HepG2 (cell line): ENCODE results near the gene SLC25A28. TPM values are rescaled to one million over a fixed set of nuclear protein-coding genes. Genes with fewer than 3 reads are reported as not detected.

ENCODE experiments used
- BRD4 ChIP-seq: sonication (generic); formaldehyde crosslinking; IDR thresholded peaks from 2 replicates; pipeline ENCODE4 v1.4.0; 2020; ENCODE audit warnings: missing genetic modification reagents
- CCDC6 ChIP-seq: sonication (generic); formaldehyde crosslinking; IDR thresholded peaks from 2 replicates; pipeline ENCODE4 v1.8.1; 2022; ENCODE audit warnings: mild to moderate bottlenecking, missing genetic modification reagents, moderate library complexity
- MBD4 ChIP-seq: IDR thresholded peaks from 2 replicates; pipeline ENCODE4 v1.6.1; 2012; ENCODE audit warnings: low read length, inconsistent platforms, borderline replicate concordance
- MXD4 ChIP-seq: IDR thresholded peaks from 2 replicates; pipeline ENCODE4 v1.6.1; 2016; ENCODE audit warnings: mild to moderate bottlenecking, missing biosample characterization, missing genetic modification reagents
- NR2F2 ChIP-seq: IDR thresholded peaks from 2 replicates; pipeline ENCODE4 v1.6.1; 2012; ENCODE audit warnings: low read depth, inconsistent platforms, borderline replicate concordance
- SOX5 ChIP-seq: IDR thresholded peaks from 2 replicates; pipeline ENCODE4 v1.6.1; 2016; ENCODE audit warnings: borderline replicate concordance
- ZNF205 ChIP-seq: IDR thresholded peaks from 2 replicates; pipeline ENCODE4 v1.6.1; 2018; ENCODE audit warnings: missing biosample characterization, missing genetic modification reagents
- ZNF878 ChIP-seq: sonication (generic); formaldehyde crosslinking; IDR thresholded peaks from 2 replicates; pipeline ENCODE4 v1.8.1; 2023; ENCODE audit warnings: mild to moderate bottlenecking, missing genetic modification reagents, moderate library complexity
- polyA plus RNA-seq, 8 experiments: library from polyadenylated mRNA; depleted of rRNA in 3 of 8; stranded (reverse) in 7 of 8; unstranded in 1 of 8; fragments of >200 nt; fragmentation: Illumina TruSeq in 4 of 8; extraction: Trizol in 4 of 8; gene quantifications; 2 replicates each; pipeline versions ENCODE4 v1.2.1 to v1.2.3, GENCODE V29; 2011 to 2016; ENCODE audit warnings: low read depth in 4 of 8, missing spikeins in 1 of 8, mixed read lengths in 1 of 8; ENCODE audit not compliant: insufficient read depth in 1 of 8
- total RNA-seq, 5 experiments: library from RNA; depleted of rRNA; stranded (reverse); fragments of >200 nt; fragmentation: Illumina TruSeq; extraction: Trizol; gene quantifications; 2 replicates each; pipeline ENCODE4 v1.2.3, GENCODE V29; 2016; ENCODE audit warnings: low read depth in 1 of 5
- TF ChIP-seq, protein P1 (sequence below): sonication (generic); formaldehyde crosslinking; IDR thresholded peaks from 2 replicates; pipeline ENCODE4 v1.4.0; 2020; ENCODE audit warnings: mild to moderate bottlenecking, missing genetic modification reagents
- TF ChIP-seq, protein P2 (sequence below): sonication (generic); formaldehyde crosslinking; conservative IDR thresholded peaks from 2 replicates; pipeline ENCODE4 v1.4.0; 2020; ENCODE audit warnings: mild to moderate bottlenecking, missing genetic modification reagents, moderate library complexity
- TF ChIP-seq, protein P3 (sequence below): sonication (generic); formaldehyde crosslinking; IDR thresholded peaks from 2 replicates; pipeline ENCODE4 v1.8.1; 2023; ENCODE audit warnings: mild to moderate bottlenecking, inconsistent platforms, moderate library complexity, missing genetic modification reagents, borderline replicate concordance
- TF ChIP-seq, protein P4 (sequence below): sonication (generic); formaldehyde crosslinking; IDR thresholded peaks from 2 replicates; pipeline ENCODE4 v1.4.0; 2020; ENCODE audit warnings: missing genetic modification reagents
- TF ChIP-seq, protein P5 (sequence below): sonication (generic); formaldehyde crosslinking; IDR thresholded peaks from 2 replicates; pipeline ENCODE4 v1.4.0; 2020; ENCODE audit warnings: missing genetic modification reagents
- TF ChIP-seq, protein P6 (sequence below): sonication (generic); formaldehyde crosslinking; conservative IDR thresholded peaks from 2 replicates; pipeline ENCODE4 v1.8.1; 2023; ENCODE audit warnings: missing genetic modification reagents

Gene SLC25A28
- total and polyA plus RNA-seq, 2 of the 13 experiments (the other 11 are each of a cell fraction or from before 2014, with no cell fraction given): 15.2 to 41.0 TPM

DNA sequence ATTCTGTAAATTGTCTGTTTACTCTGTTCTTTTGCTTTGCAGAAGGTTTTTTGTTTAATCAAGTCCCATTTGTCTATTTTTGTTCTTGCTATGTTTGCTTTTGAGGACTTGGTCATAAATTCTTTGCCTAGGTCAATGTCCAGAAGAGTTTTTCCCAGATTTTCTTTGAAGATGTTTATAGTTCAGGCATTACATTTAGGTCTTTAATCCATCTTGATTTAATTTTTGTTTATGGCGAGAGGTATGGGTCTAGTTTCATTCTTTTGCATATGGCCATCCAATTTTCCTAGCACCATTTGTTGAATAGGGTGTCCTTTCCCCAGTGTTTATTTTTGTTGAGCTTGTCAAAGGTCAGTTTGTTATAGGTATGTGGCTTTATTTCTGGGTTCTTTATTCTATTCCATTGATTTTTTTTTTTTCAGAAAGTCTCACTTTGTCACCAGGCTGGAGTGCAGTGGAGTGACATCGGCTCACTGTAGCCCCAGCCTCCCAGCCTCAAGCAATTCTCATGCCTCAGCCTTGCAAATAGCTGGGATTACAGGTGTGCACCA lies 27.4 kb upstream of the SLC25A28 start (continued):
- TF ChIP-seq, protein P1, sequence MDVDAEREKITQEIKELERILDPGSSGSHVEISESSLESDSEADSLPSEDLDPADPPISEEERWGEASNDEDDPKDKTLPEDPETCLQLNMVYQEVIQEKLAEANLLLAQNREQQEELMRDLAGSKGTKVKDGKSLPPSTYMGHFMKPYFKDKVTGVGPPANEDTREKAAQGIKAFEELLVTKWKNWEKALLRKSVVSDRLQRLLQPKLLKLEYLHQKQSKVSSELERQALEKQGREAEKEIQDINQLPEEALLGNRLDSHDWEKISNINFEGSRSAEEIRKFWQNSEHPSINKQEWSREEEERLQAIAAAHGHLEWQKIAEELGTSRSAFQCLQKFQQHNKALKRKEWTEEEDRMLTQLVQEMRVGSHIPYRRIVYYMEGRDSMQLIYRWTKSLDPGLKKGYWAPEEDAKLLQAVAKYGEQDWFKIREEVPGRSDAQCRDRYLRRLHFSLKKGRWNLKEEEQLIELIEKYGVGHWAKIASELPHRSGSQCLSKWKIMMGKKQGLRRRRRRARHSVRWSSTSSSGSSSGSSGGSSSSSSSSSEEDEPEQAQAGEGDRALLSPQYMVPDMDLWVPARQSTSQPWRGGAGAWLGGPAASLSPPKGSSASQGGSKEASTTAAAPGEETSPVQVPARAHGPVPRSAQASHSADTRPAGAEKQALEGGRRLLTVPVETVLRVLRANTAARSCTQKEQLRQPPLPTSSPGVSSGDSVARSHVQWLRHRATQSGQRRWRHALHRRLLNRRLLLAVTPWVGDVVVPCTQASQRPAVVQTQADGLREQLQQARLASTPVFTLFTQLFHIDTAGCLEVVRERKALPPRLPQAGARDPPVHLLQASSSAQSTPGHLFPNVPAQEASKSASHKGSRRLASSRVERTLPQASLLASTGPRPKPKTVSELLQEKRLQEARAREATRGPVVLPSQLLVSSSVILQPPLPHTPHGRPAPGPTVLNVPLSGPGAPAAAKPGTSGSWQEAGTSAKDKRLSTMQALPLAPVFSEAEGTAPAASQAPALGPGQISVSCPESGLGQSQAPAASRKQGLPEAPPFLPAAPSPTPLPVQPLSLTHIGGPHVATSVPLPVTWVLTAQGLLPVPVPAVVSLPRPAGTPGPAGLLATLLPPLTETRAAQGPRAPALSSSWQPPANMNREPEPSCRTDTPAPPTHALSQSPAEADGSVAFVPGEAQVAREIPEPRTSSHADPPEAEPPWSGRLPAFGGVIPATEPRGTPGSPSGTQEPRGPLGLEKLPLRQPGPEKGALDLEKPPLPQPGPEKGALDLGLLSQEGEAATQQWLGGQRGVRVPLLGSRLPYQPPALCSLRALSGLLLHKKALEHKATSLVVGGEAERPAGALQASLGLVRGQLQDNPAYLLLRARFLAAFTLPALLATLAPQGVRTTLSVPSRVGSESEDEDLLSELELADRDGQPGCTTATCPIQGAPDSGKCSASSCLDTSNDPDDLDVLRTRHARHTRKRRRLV (CRISPR knock-in tag): no peak
- TF ChIP-seq, protein P2, sequence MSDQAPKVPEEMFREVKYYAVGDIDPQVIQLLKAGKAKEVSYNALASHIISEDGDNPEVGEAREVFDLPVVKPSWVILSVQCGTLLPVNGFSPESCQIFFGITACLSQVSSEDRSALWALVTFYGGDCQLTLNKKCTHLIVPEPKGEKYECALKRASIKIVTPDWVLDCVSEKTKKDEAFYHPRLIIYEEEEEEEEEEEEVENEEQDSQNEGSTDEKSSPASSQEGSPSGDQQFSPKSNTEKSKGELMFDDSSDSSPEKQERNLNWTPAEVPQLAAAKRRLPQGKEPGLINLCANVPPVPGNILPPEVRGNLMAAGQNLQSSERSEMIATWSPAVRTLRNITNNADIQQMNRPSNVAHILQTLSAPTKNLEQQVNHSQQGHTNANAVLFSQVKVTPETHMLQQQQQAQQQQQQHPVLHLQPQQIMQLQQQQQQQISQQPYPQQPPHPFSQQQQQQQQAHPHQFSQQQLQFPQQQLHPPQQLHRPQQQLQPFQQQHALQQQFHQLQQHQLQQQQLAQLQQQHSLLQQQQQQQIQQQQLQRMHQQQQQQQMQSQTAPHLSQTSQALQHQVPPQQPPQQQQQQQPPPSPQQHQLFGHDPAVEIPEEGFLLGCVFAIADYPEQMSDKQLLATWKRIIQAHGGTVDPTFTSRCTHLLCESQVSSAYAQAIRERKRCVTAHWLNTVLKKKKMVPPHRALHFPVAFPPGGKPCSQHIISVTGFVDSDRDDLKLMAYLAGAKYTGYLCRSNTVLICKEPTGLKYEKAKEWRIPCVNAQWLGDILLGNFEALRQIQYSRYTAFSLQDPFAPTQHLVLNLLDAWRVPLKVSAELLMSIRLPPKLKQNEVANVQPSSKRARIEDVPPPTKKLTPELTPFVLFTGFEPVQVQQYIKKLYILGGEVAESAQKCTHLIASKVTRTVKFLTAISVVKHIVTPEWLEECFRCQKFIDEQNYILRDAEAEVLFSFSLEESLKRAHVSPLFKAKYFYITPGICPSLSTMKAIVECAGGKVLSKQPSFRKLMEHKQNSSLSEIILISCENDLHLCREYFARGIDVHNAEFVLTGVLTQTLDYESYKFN (CRISPR knock-in tag): peak; percentile 90
- no peak for TF ChIP-seq ZNF205 (CRISPR knock-in tag)
- no peak for TF ChIP-seq BRD4 (CRISPR knock-in tag)
- TF ChIP-seq MXD4 (CRISPR knock-in tag): no peak
- TF ChIP-seq NR2F2: 0 out of 2 replicates have a peak, but pooled peaks have one; percentile 36
- TF ChIP-seq, protein P3, sequence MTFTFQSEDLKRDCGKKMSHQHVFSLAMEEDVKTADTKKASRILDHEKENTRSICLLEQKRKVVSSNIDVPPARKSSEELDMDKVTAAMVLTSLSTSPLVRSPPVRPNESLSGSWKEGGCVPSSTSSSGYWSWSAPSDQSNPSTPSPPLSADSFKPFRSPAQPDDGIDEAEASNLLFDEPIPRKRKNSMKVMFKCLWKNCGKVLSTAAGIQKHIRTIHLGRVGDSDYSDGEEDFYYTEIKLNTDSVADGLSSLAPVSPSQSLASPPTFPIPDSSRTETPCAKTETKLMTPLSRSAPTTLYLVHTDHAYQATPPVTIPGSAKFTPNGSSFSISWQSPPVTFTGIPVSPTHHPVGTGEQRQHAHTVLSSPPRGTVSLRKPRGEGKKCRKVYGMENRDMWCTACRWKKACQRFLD (CRISPR knock-in tag): no peak
- TF ChIP-seq, protein P4, sequence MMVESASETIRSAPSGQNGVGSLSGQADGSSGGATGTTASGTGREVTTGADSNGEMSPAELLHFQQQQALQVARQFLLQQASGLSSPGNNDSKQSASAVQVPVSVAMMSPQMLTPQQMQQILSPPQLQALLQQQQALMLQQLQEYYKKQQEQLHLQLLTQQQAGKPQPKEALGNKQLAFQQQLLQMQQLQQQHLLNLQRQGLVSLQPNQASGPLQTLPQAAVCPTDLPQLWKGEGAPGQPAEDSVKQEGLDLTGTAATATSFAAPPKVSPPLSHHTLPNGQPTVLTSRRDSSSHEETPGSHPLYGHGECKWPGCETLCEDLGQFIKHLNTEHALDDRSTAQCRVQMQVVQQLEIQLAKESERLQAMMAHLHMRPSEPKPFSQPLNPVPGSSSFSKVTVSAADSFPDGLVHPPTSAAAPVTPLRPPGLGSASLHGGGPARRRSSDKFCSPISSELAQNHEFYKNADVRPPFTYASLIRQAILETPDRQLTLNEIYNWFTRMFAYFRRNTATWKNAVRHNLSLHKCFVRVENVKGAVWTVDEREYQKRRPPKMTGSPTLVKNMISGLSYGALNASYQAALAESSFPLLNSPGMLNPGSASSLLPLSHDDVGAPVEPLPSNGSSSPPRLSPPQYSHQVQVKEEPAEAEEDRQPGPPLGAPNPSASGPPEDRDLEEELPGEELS (CRISPR knock-in tag): peak; percentile 15; the same call in 1 of the 2 replicates
- TF ChIP-seq MBD4: no peak
- no peak for TF ChIP-seq ZNF878
- TF ChIP-seq CCDC6 (CRISPR knock-in tag): no peak
- TF ChIP-seq SOX5 (CRISPR knock-in tag): peak; percentile 17; the same call in 1 of the 2 replicates
- TF ChIP-seq, protein P5, sequence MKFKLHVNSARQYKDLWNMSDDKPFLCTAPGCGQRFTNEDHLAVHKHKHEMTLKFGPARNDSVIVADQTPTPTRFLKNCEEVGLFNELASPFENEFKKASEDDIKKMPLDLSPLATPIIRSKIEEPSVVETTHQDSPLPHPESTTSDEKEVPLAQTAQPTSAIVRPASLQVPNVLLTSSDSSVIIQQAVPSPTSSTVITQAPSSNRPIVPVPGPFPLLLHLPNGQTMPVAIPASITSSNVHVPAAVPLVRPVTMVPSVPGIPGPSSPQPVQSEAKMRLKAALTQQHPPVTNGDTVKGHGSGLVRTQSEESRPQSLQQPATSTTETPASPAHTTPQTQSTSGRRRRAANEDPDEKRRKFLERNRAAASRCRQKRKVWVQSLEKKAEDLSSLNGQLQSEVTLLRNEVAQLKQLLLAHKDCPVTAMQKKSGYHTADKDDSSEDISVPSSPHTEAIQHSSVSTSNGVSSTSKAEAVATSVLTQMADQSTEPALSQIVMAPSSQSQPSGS: no peak
- TF ChIP-seq, protein P6, sequence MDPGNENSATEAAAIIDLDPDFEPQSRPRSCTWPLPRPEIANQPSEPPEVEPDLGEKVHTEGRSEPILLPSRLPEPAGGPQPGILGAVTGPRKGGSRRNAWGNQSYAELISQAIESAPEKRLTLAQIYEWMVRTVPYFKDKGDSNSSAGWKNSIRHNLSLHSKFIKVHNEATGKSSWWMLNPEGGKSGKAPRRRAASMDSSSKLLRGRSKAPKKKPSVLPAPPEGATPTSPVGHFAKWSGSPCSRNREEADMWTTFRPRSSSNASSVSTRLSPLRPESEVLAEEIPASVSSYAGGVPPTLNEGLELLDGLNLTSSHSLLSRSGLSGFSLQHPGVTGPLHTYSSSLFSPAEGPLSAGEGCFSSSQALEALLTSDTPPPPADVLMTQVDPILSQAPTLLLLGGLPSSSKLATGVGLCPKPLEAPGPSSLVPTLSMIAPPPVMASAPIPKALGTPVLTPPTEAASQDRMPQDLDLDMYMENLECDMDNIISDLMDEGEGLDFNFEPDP (CRISPR knock-in tag): no peak
